Islet of Langerhans (tissue), 1 donor: ENCODE data around the gene PRM2.

Experiments used
- FAIRE-seq: peaks from one replicate; lab custom pipeline; 2011; peaks lifted over from hg19 to GRCh38; lab: Jason Lieb, UNC

PRM2 gene

DNA sequence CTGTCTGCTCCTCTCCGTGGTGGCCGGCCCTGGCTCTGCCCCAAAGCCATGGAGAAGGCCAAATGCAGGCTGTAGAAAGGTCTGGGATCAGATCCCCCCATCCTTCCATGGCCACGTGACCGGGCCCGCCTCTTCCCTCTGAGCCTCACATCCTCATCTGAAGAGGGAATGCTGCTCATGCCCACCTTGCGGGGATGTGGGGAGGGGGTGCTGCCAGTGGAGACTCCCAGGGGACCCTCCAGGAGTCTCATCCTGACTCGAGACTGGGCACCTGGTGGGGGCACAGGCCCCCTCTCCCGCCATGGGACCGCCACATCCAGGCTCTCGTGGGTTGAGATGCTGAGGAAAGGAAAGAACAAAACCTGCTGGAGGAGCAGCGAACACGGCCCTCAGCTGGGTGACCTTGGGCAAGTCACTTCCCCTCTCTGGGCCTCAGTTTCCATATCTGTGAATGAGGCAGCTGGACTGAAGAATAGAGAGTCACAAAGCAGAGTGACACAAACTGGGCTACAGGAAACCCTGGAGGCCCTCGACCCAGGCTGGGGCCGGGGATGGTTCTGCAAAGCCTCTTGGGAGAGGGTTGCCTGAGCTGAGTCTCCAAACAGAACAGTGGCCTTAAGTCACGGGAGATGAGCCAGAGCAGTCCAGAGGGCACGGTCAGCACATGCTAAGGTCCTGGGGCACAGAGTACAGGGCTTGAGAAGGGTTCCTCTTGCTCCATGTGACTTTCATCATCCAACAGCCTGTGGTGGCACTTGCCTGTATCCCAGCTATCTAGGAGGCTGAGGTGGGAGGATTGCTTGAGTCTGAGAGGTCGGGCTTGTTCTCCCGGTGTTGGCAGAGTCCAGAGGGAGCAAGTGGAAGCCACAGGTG is 50.4 kb downstream of the PRM2 start:
- no peak for FAIRE-seq
